ENCODE measurements around the gene ATP6V1B1. TPM values are rescaled to one million over a fixed set of nuclear protein-coding genes. Genes with fewer than 3 reads are reported as not detected.

Gene ATP6V1B1
- total and polyA plus RNA-seq, 9 of the 15 experiments (the other 6 are each of a cell fraction or from before 2014, with no cell fraction given), result not detected

GRCh38 chr2:70892750-70893149 lies 43.0 kb upstream of the ATP6V1B1 start (continued):
- TF ChIP-seq SMAD1 (IDR thresholded peaks at IDR 0.05; ENCODE audit: low read depth, low read length, partially characterized antibody) (no peak), ESRRA (IDR thresholded peaks at IDR 0.05; ENCODE audit: borderline replicate concordance, low read depth) (no peak), RBM25 (IDR thresholded peaks at IDR 0.05; ENCODE audit: low read depth, low read length, severe bottlenecking) (no peak)

DNA sequence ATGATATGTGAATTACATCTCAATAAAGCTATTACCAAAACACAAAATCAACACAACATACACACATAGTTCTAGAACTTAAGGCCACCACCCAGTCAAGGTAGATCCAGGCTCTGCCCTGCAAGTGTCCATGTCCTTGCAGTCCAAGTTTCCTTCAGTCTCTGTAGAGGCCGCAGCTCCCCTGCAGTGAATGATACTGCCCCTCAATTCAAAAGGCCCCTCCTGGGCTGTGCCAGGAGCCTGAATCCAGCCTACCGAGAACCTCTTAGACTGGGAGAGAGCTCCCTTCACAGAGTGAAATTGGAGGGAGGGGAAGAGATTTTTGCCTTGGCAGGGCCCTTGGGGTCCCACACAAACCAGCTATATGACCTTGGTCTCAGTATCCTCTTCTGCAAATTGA lies 42.5 kb upstream of the ATP6V1B1 start:
- in situ Hi-C loops (cut with MboI), result no loop called here
- Histone ChIP-seq H3K4me1 (replicated peaks in 1 of 2; ENCODE audit: control insufficient read depth in 2 of 2, insufficient read depth in 2 of 2, low read length in 2 of 2) (no peaks in the 10 kb centered on the region), H3K79me2 (ENCODE audit: control insufficient read depth, insufficient read depth, low read length) (no peaks in the 10 kb centered on the region), H3K9me1 (ENCODE audit: control insufficient read depth, insufficient read depth, low read length) (no peaks in the 10 kb centered on the region), H3K4me3 (no peak overlapping the region), H4K20me1 (replicated peaks; ENCODE audit: control insufficient read depth, insufficient read depth, low read length) (peaks cover 3% of the 10 kb centered on the region; the same call in 1 of the 2 replicates), H2AFZ (ENCODE audit: low read depth, low read length) (no peak overlapping the region), H3K27me3 (ENCODE audit: control insufficient read depth in 2 of 2, insufficient read depth in 2 of 2, low read length in 2 of 2) (peaks cover 47 to 87% of the 10 kb centered on the region in 2 experiments), H3K4me2 (ENCODE audit: insufficient read depth, low read length) (no peak overlapping the region), H3K9me3 (replicated peaks; ENCODE audit: control insufficient read depth, insufficient read depth, low read depth, low read length) (no peaks in the 10 kb centered on the region), H3K9ac (ENCODE audit: insufficient read depth in 1 of 2, low read depth in 2 of 2, low read length in 2 of 2) (no peak overlapping the region), H3K27ac (ENCODE audit: extremely low read depth, low read depth, low read length) (no peak overlapping the region), H3K36me3 (ENCODE audit: control insufficient read depth, insufficient read depth, low read length) (no peaks in the 10 kb centered on the region)
- intact Hi-C loops (cut with micrococcal nuclease), result no loop called here
- FAIRE-seq (no peak), ATAC-seq (no peak), DNase-seq (ENCODE audit: extremely low read depth in 1 of 4, low spot score in 3 of 4) (peak in 1 of 4 experiments; percentile 2)
- 0% methylated on average over 2 of the region's 2 CpGs for WGBS (ENCODE audit: insufficient coverage, low coverage, missing lambda C conversion rate)
- BruUV-seq (replicated peaks), result no TSS peak
- ChIA-PET POLR2A (interaction anchor here (0.7 to 1.2 kb wide), 2 partner anchors 14 to 19 kb away, joined by 3 to 7 read pairs; no protein-coding TSS in a partner anchor), CTCF (ENCODE audit: low intra/inter-chr PET ratio) (no interaction called here)
- no peak for TF ChIP-seq HNRNPLL (IDR thresholded peaks at IDR 0.05; ENCODE audit: low read depth, low read length, poor library complexity, severe bottlenecking)
- TF ChIP-seq THRAP3 (IDR thresholded peaks at IDR 0.05; ENCODE audit: borderline replicate concordance), result no peak
- TF ChIP-seq, protein P1, sequence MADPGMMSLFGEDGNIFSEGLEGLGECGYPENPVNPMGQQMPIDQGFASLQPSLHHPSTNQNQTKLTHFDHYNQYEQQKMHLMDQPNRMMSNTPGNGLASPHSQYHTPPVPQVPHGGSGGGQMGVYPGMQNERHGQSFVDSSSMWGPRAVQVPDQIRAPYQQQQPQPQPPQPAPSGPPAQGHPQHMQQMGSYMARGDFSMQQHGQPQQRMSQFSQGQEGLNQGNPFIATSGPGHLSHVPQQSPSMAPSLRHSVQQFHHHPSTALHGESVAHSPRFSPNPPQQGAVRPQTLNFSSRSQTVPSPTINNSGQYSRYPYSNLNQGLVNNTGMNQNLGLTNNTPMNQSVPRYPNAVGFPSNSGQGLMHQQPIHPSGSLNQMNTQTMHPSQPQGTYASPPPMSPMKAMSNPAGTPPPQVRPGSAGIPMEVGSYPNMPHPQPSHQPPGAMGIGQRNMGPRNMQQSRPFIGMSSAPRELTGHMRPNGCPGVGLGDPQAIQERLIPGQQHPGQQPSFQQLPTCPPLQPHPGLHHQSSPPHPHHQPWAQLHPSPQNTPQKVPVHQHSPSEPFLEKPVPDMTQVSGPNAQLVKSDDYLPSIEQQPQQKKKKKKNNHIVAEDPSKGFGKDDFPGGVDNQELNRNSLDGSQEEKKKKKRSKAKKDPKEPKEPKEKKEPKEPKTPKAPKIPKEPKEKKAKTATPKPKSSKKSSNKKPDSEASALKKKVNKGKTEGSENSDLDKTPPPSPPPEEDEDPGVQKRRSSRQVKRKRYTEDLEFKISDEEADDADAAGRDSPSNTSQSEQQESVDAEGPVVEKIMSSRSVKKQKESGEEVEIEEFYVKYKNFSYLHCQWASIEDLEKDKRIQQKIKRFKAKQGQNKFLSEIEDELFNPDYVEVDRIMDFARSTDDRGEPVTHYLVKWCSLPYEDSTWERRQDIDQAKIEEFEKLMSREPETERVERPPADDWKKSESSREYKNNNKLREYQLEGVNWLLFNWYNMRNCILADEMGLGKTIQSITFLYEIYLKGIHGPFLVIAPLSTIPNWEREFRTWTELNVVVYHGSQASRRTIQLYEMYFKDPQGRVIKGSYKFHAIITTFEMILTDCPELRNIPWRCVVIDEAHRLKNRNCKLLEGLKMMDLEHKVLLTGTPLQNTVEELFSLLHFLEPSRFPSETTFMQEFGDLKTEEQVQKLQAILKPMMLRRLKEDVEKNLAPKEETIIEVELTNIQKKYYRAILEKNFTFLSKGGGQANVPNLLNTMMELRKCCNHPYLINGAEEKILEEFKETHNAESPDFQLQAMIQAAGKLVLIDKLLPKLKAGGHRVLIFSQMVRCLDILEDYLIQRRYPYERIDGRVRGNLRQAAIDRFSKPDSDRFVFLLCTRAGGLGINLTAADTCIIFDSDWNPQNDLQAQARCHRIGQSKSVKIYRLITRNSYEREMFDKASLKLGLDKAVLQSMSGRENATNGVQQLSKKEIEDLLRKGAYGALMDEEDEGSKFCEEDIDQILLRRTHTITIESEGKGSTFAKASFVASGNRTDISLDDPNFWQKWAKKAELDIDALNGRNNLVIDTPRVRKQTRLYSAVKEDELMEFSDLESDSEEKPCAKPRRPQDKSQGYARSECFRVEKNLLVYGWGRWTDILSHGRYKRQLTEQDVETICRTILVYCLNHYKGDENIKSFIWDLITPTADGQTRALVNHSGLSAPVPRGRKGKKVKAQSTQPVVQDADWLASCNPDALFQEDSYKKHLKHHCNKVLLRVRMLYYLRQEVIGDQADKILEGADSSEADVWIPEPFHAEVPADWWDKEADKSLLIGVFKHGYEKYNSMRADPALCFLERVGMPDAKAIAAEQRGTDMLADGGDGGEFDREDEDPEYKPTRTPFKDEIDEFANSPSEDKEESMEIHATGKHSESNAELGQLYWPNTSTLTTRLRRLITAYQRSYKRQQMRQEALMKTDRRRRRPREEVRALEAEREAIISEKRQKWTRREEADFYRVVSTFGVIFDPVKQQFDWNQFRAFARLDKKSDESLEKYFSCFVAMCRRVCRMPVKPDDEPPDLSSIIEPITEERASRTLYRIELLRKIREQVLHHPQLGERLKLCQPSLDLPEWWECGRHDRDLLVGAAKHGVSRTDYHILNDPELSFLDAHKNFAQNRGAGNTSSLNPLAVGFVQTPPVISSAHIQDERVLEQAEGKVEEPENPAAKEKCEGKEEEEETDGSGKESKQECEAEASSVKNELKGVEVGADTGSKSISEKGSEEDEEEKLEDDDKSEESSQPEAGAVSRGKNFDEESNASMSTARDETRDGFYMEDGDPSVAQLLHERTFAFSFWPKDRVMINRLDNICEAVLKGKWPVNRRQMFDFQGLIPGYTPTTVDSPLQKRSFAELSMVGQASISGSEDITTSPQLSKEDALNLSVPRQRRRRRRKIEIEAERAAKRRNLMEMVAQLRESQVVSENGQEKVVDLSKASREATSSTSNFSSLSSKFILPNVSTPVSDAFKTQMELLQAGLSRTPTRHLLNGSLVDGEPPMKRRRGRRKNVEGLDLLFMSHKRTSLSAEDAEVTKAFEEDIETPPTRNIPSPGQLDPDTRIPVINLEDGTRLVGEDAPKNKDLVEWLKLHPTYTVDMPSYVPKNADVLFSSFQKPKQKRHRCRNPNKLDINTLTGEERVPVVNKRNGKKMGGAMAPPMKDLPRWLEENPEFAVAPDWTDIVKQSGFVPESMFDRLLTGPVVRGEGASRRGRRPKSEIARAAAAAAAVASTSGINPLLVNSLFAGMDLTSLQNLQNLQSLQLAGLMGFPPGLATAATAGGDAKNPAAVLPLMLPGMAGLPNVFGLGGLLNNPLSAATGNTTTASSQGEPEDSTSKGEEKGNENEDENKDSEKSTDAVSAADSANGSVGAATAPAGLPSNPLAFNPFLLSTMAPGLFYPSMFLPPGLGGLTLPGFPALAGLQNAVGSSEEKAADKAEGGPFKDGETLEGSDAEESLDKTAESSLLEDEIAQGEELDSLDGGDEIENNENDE (IDR thresholded peaks at IDR 0.05; ENCODE audit: low read depth, low read length), result no peak
- TF ChIP-seq NFE2L1 (tag; IDR thresholded peaks at IDR 0.05; ENCODE audit: borderline replicate concordance, low read depth), result no peak
- no peak for TF ChIP-seq PHB2 (IDR thresholded peaks at IDR 0.05; ENCODE audit: low read depth)
- no peak for TF ChIP-seq SRSF9 (IDR thresholded peaks at IDR 0.05; ENCODE audit: borderline replicate concordance, low read depth, low read length)
